ENCODE results near the gene ARHGEF26.

The ARHGEF26 gene

GRCh38 chr3:154089421-154090420 is 31.5 kb upstream of the ARHGEF26 start:
- H3K4me3 ChIP-seq (ENCODE audit: low read length): no peak overlapping the region
- DNase-seq (ENCODE audit: low read depth): no peak
- no peak for TF ChIP-seq CTCF (conservative IDR thresholded peaks at IDR 0.05; ENCODE audit: low read length)

GRCh38 chr3:154094051-154094450 is 27.1 kb upstream of the ARHGEF26 start:
- no peak for DNase-seq (ENCODE audit: low read depth)
- TF ChIP-seq CTCF (conservative IDR thresholded peaks at IDR 0.05; ENCODE audit: low read length): no peak
- H3K4me3 ChIP-seq (ENCODE audit: low read length): no peak overlapping the region

- TF ChIP-seq CTCF (conservative IDR thresholded peaks at IDR 0.05; ENCODE audit: low read length): peak; percentile 57
- DNase-seq (ENCODE audit: low read depth): peak; percentile 38
- H3K4me3 ChIP-seq (ENCODE audit: low read length): no peak overlapping the region
Measured at GRCh38 chr3:154095832-154096421, 25.3 kb upstream of the ARHGEF26 start.

GRCh38 chr3:154098376-154098775 is 22.8 kb upstream of the ARHGEF26 start:
- H3K4me3 ChIP-seq (ENCODE audit: low read length): no peak overlapping the region
- no peak for TF ChIP-seq CTCF (conservative IDR thresholded peaks at IDR 0.05; ENCODE audit: low read length)
- DNase-seq (ENCODE audit: low read depth): no peak

DNA sequence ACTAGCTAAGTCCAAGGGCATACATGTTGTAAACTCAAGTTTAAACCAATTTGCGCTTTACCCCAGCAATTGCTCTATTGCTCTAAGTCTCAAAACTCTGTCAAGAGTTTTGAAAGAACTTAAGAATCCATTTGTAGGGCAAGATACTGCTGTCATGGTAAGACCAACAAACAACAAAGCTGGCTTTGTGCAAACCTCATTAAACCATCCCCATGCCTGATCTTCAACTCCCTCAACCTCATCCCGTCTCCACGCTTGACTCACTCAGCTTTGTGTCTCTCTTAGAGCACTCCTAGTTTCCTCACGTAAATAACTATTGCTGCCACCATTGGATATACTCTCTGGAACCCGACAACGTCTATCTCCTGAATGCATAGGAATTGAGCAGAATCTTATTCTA is 20.6 kb upstream of the ARHGEF26 start:
- no peak for DNase-seq (ENCODE audit: low read depth)
- TF ChIP-seq CTCF (conservative IDR thresholded peaks at IDR 0.05; ENCODE audit: low read length): no peak

DNA sequence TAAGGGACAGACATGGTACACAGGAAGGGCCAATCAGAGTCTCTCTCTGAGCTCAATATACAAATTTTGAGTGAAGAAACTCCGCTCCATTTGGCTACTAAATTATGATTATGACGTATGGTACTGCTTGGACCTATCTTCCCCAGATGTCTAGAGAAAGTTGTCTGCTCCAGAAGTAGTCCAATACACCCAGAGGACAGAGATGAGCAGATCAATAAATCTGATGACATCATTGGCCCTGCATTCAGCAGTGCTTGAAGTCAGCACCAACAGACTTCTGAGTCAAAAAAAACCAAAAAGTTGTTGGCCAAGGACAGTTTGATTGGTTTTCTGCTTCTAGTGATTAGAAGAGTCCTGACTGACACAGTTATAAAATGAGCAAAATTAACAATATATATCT is 19.9 kb upstream of the ARHGEF26 start:
- no peak for TF ChIP-seq CTCF (conservative IDR thresholded peaks at IDR 0.05; ENCODE audit: low read length)
- H3K4me3 ChIP-seq (ENCODE audit: low read length): no peak overlapping the region
- no peak for DNase-seq (ENCODE audit: low read depth)

More for the DNA sequence above, 20.6 kb upstream of the ARHGEF26 start:
- no peak overlapping the region for H3K4me3 ChIP-seq (ENCODE audit: low read length)

All from AG10803 (cell line).